ENCODE data around the gene SPATA9.
"Not testable (repeated sequence)": the region's sequence is repeated elsewhere in the genome, so short reads cannot be mapped to it uniquely, and the experiment has no call there.

The SPATA9 gene

GRCh38 chr5:95706196-95706595 is 23.4 kb upstream of the SPATA9 start:
- not testable (repeated sequence) for H3K27ac ChIP-seq (ENCODE audit: low read depth, low read length); H2AFZ ChIP-seq (ENCODE audit: low read length, unreplicated experiment); H3K36me3 ChIP-seq (ENCODE audit: insufficient read depth, low read length); H3K27me3 ChIP-seq (ENCODE audit: insufficient read depth, low read length); H3K4me3 ChIP-seq (ENCODE audit: low read depth, low read length); H3K4me1 ChIP-seq (ENCODE audit: control insufficient read depth, insufficient read depth, low read length, unreplicated experiment); H3K79me2 ChIP-seq (ENCODE audit: control insufficient read depth, insufficient read depth, low read length, unreplicated experiment)

- Histone ChIP-seq H3K27me3 (ENCODE audit: insufficient read depth, low read length) (no peaks in the 10 kb centered on the region), H3K36me3 (ENCODE audit: insufficient read depth, low read length) (no peaks in the 10 kb centered on the region), H3K4me3 (ENCODE audit: low read depth, low read length) (no peak overlapping the region), H3K79me2 (ENCODE audit: control insufficient read depth, insufficient read depth, low read length, unreplicated experiment) (no peaks in the 10 kb centered on the region), H2AFZ (ENCODE audit: low read length, unreplicated experiment) (no peak overlapping the region), H3K4me1 (ENCODE audit: control insufficient read depth, insufficient read depth, low read length, unreplicated experiment) (no peaks in the 10 kb centered on the region), H3K27ac (ENCODE audit: low read depth, low read length) (no peak overlapping the region)
Measured at GRCh38 chr5:95704150-95704549, 21.4 kb upstream of the SPATA9 start.

- no peak overlapping the region for H2AFZ ChIP-seq (ENCODE audit: low read length, unreplicated experiment)
- H3K27me3 ChIP-seq (ENCODE audit: insufficient read depth, low read length): no peaks in the 10 kb centered on the region
- H3K79me2 ChIP-seq (ENCODE audit: control insufficient read depth, insufficient read depth, low read length, unreplicated experiment): no peaks in the 10 kb centered on the region
- H3K4me3 ChIP-seq (ENCODE audit: low read depth, low read length): no peak overlapping the region
- no peaks in the 10 kb centered on the region for H3K36me3 ChIP-seq (ENCODE audit: insufficient read depth, low read length)
- H3K27ac ChIP-seq (ENCODE audit: low read depth, low read length): no peak overlapping the region
- no peaks in the 10 kb centered on the region for H3K4me1 ChIP-seq (ENCODE audit: control insufficient read depth, insufficient read depth, low read length, unreplicated experiment)
Measured at GRCh38 chr5:95701074-95701473, 18.3 kb upstream of the SPATA9 start.

GRCh38 chr5:95699337-95699736 is 16.5 kb upstream of the SPATA9 start:
- H3K4me1 ChIP-seq (ENCODE audit: control insufficient read depth, insufficient read depth, low read length, unreplicated experiment): no peaks in the 10 kb centered on the region
- H2AFZ ChIP-seq (ENCODE audit: low read length, unreplicated experiment): no peak overlapping the region
- H3K79me2 ChIP-seq (ENCODE audit: control insufficient read depth, insufficient read depth, low read length, unreplicated experiment): no peaks in the 10 kb centered on the region
- H3K36me3 ChIP-seq (ENCODE audit: insufficient read depth, low read length): no peaks in the 10 kb centered on the region
- H3K4me3 ChIP-seq (ENCODE audit: low read depth, low read length): no peak overlapping the region
- H3K27ac ChIP-seq (ENCODE audit: low read depth, low read length): no peak overlapping the region
- no peaks in the 10 kb centered on the region for H3K27me3 ChIP-seq (ENCODE audit: insufficient read depth, low read length)

GRCh38 chr5:95697781-95698681 is 15.2 kb upstream of the SPATA9 start:
- H3K27ac ChIP-seq (ENCODE audit: low read depth, low read length): no peak overlapping the region
- no peaks in the 10 kb centered on the region for H3K79me2 ChIP-seq (ENCODE audit: control insufficient read depth, insufficient read depth, low read length, unreplicated experiment)
- H3K4me1 ChIP-seq (ENCODE audit: control insufficient read depth, insufficient read depth, low read length, unreplicated experiment): no peaks in the 10 kb centered on the region
- no peaks in the 10 kb centered on the region for H3K27me3 ChIP-seq (ENCODE audit: insufficient read depth, low read length)
- no peak overlapping the region for H3K4me3 ChIP-seq (ENCODE audit: low read depth, low read length)
- no peaks in the 10 kb centered on the region for H3K36me3 ChIP-seq (ENCODE audit: insufficient read depth, low read length)
- H2AFZ ChIP-seq (ENCODE audit: low read length, unreplicated experiment): no peak overlapping the region

- no peaks in the 10 kb centered on the region for H3K79me2 ChIP-seq (ENCODE audit: control insufficient read depth, insufficient read depth, low read length, unreplicated experiment)
- no peaks in the 10 kb centered on the region for H3K4me1 ChIP-seq (ENCODE audit: control insufficient read depth, insufficient read depth, low read length, unreplicated experiment)
- H2AFZ ChIP-seq (ENCODE audit: low read length, unreplicated experiment): no peak overlapping the region
- no peak overlapping the region for H3K4me3 ChIP-seq (ENCODE audit: low read depth, low read length)
- H3K27ac ChIP-seq (ENCODE audit: low read depth, low read length): no peak overlapping the region
- no peaks in the 10 kb centered on the region for H3K27me3 ChIP-seq (ENCODE audit: insufficient read depth, low read length)
- no peaks in the 10 kb centered on the region for H3K36me3 ChIP-seq (ENCODE audit: insufficient read depth, low read length)
Measured at GRCh38 chr5:95690333-95690732, 7.5 kb upstream of the SPATA9 start.

GRCh38 chr5:95689680-95690079 is 6.9 kb upstream of the SPATA9 start:
- no peak overlapping the region for H3K27ac ChIP-seq (ENCODE audit: low read depth, low read length)
- H3K27me3 ChIP-seq (ENCODE audit: insufficient read depth, low read length): no peaks in the 10 kb centered on the region
- no peak overlapping the region for H2AFZ ChIP-seq (ENCODE audit: low read length, unreplicated experiment)
- H3K4me1 ChIP-seq (ENCODE audit: control insufficient read depth, insufficient read depth, low read length, unreplicated experiment): no peaks in the 10 kb centered on the region
- no peaks in the 10 kb centered on the region for H3K79me2 ChIP-seq (ENCODE audit: control insufficient read depth, insufficient read depth, low read length, unreplicated experiment)
- no peaks in the 10 kb centered on the region for H3K36me3 ChIP-seq (ENCODE audit: insufficient read depth, low read length)
- H3K4me3 ChIP-seq (ENCODE audit: low read depth, low read length): no peak overlapping the region

GRCh38 chr5:95686651-95687050 is 3.9 kb upstream of the SPATA9 start:
- H3K27ac ChIP-seq (ENCODE audit: low read depth, low read length): no peak overlapping the region
- H2AFZ ChIP-seq (ENCODE audit: low read length, unreplicated experiment): no peak overlapping the region
- no peaks in the 10 kb centered on the region for H3K79me2 ChIP-seq (ENCODE audit: control insufficient read depth, insufficient read depth, low read length, unreplicated experiment)
- no peaks in the 10 kb centered on the region for H3K36me3 ChIP-seq (ENCODE audit: insufficient read depth, low read length)
- H3K27me3 ChIP-seq (ENCODE audit: insufficient read depth, low read length): no peaks in the 10 kb centered on the region
- H3K4me3 ChIP-seq (ENCODE audit: low read depth, low read length): no peak overlapping the region
- H3K4me1 ChIP-seq (ENCODE audit: control insufficient read depth, insufficient read depth, low read length, unreplicated experiment): no peaks in the 10 kb centered on the region

- H2AFZ ChIP-seq (ENCODE audit: low read length, unreplicated experiment): no peak overlapping the region
Measured at GRCh38 chr5:95684361-95684760, 1.6 kb upstream of the SPATA9 start.

GRCh38 chr5:95673081-95673480 is 9.7 kb downstream of the SPATA9 start:
- no peaks in the 10 kb centered on the region for H3K36me3 ChIP-seq (ENCODE audit: insufficient read depth, low read length)
- H3K4me1 ChIP-seq (ENCODE audit: control insufficient read depth, insufficient read depth, low read length, unreplicated experiment): peaks cover 28% of the 10 kb centered on the region
- no peaks in the 10 kb centered on the region for H3K79me2 ChIP-seq (ENCODE audit: control insufficient read depth, insufficient read depth, low read length, unreplicated experiment)
- H3K27ac ChIP-seq (ENCODE audit: low read depth, low read length): no peak overlapping the region
- no peak overlapping the region for H2AFZ ChIP-seq (ENCODE audit: low read length, unreplicated experiment)
- H3K27me3 ChIP-seq (ENCODE audit: insufficient read depth, low read length): no peaks in the 10 kb centered on the region
- H3K4me3 ChIP-seq (ENCODE audit: low read depth, low read length): no peak overlapping the region

More at GRCh38 chr5:95684361-95684760, 1.6 kb upstream of the SPATA9 start:
- no peaks in the 10 kb centered on the region for H3K4me1 ChIP-seq (ENCODE audit: control insufficient read depth, insufficient read depth, low read length, unreplicated experiment)
- no peak overlapping the region for H3K27ac ChIP-seq (ENCODE audit: low read depth, low read length)
- H3K27me3 ChIP-seq (ENCODE audit: insufficient read depth, low read length): no peaks in the 10 kb centered on the region
- H3K79me2 ChIP-seq (ENCODE audit: control insufficient read depth, insufficient read depth, low read length, unreplicated experiment): no peaks in the 10 kb centered on the region
- H3K4me3 ChIP-seq (ENCODE audit: low read depth, low read length): no peak overlapping the region
- no peaks in the 10 kb centered on the region for H3K36me3 ChIP-seq (ENCODE audit: insufficient read depth, low read length)

- H3K36me3 ChIP-seq (ENCODE audit: insufficient read depth, low read length): no peaks in the 10 kb centered on the region
- no peak overlapping the region for H3K27ac ChIP-seq (ENCODE audit: low read depth, low read length)
- H3K79me2 ChIP-seq (ENCODE audit: control insufficient read depth, insufficient read depth, low read length, unreplicated experiment): no peaks in the 10 kb centered on the region
- H2AFZ ChIP-seq (ENCODE audit: low read length, unreplicated experiment): no peak overlapping the region
- no peaks in the 10 kb centered on the region for H3K27me3 ChIP-seq (ENCODE audit: insufficient read depth, low read length)
- peaks cover 32% of the 10 kb centered on the region for H3K4me1 ChIP-seq (ENCODE audit: control insufficient read depth, insufficient read depth, low read length, unreplicated experiment)
- H3K4me3 ChIP-seq (ENCODE audit: low read depth, low read length): no peak overlapping the region
Measured at GRCh38 chr5:95672641-95673040, 10.2 kb downstream of the SPATA9 start.

Measured in ACC112 (cell line).